Neural cell (in vitro differentiated cells): Measurements from ENCODE around the gene ZDHHC20.

ENCODE experiments used
- EP300 ChIP-seq: fragments of 450-650 bp; conservative IDR thresholded peaks from 2 replicates; pipeline ENCODE4 v1.6.1; 2014; ENCODE audit warnings: antibody characterized with exemption, mild to moderate bottlenecking, moderate library complexity; ENCODE audit not compliant: poor library complexity, severe bottlenecking
- EZH2 ChIP-seq: fragments of 200-600, 300-800 bp; shearing (Covaris generic), sonication (generic); IDR thresholded peaks from 2 replicates; pipeline ENCODE4 v1.6.1; 2014; ENCODE audit warnings: antibody characterized with exemption, low read length, borderline replicate concordance, mild to moderate bottlenecking; ENCODE audit not compliant: insufficient read depth, poor library complexity, severe bottlenecking
- MXI1 ChIP-seq: fragments of 450-650 bp; conservative IDR thresholded peaks from 2 replicates; pipeline ENCODE4 v1.6.1; 2014; ENCODE audit warnings: antibody characterized with exemption, mild to moderate bottlenecking; ENCODE audit not compliant: poor library complexity, severe bottlenecking
- POLR2AphosphoS5 ChIP-seq: IDR thresholded peaks from 2 replicates; pipeline ENCODE4 v1.6.1; 2012
- RAD21 ChIP-seq: fragments of 450-650 bp; conservative IDR thresholded peaks from 2 replicates; pipeline ENCODE4 v1.6.1; 2014; ENCODE audit warnings: antibody characterized with exemption, mild to moderate bottlenecking, moderate library complexity
- TAF1 ChIP-seq: IDR thresholded peaks from 2 replicates; pipeline ENCODE4 v1.6.1; 2012; ENCODE audit warnings: low read depth
- TF ChIP-seq, protein P1 (sequence below): fragments of 450-650 bp; IDR thresholded peaks from 2 replicates; pipeline ENCODE4 v1.5.1; 2014; ENCODE audit warnings: antibody characterized with exemption, mild to moderate bottlenecking, moderate library complexity; ENCODE audit not compliant: poor library complexity, severe bottlenecking
- TF ChIP-seq, protein P2 (sequence below): IDR thresholded peaks from 2 replicates; pipeline ENCODE4 v1.6.1; 2012; ENCODE audit warnings: borderline replicate concordance

DNA sequence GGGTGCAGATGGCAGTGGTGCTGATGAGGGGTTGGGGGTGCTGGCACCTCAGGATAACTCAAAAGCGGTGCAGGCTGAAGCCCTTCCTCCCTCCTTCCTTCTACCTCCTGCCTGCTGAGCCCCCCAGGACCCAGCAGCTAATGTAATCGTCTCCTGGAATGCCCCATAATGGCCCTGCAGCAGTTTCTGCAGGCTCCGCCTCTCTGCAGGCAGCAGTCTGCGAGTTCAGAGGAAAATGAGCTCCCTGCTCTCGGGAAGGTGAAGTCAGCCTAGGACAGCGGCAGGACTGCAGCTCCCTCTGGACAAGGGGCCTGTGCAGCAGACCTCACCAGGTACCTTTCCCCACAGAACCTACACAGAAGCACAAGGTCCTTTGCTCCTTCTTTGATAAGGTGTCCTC lies 130.9 kb downstream of the ZDHHC20 start:
- TF ChIP-seq, protein P1, sequence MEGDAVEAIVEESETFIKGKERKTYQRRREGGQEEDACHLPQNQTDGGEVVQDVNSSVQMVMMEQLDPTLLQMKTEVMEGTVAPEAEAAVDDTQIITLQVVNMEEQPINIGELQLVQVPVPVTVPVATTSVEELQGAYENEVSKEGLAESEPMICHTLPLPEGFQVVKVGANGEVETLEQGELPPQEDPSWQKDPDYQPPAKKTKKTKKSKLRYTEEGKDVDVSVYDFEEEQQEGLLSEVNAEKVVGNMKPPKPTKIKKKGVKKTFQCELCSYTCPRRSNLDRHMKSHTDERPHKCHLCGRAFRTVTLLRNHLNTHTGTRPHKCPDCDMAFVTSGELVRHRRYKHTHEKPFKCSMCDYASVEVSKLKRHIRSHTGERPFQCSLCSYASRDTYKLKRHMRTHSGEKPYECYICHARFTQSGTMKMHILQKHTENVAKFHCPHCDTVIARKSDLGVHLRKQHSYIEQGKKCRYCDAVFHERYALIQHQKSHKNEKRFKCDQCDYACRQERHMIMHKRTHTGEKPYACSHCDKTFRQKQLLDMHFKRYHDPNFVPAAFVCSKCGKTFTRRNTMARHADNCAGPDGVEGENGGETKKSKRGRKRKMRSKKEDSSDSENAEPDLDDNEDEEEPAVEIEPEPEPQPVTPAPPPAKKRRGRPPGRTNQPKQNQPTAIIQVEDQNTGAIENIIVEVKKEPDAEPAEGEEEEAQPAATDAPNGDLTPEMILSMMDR = no peak
- TF ChIP-seq POLR2AphosphoS5 (no peak), EZH2 (no peak), EP300 (no peak), RAD21 (no peak), TAF1 (no peak), MXI1 (no peak)
- TF ChIP-seq, protein P2, sequence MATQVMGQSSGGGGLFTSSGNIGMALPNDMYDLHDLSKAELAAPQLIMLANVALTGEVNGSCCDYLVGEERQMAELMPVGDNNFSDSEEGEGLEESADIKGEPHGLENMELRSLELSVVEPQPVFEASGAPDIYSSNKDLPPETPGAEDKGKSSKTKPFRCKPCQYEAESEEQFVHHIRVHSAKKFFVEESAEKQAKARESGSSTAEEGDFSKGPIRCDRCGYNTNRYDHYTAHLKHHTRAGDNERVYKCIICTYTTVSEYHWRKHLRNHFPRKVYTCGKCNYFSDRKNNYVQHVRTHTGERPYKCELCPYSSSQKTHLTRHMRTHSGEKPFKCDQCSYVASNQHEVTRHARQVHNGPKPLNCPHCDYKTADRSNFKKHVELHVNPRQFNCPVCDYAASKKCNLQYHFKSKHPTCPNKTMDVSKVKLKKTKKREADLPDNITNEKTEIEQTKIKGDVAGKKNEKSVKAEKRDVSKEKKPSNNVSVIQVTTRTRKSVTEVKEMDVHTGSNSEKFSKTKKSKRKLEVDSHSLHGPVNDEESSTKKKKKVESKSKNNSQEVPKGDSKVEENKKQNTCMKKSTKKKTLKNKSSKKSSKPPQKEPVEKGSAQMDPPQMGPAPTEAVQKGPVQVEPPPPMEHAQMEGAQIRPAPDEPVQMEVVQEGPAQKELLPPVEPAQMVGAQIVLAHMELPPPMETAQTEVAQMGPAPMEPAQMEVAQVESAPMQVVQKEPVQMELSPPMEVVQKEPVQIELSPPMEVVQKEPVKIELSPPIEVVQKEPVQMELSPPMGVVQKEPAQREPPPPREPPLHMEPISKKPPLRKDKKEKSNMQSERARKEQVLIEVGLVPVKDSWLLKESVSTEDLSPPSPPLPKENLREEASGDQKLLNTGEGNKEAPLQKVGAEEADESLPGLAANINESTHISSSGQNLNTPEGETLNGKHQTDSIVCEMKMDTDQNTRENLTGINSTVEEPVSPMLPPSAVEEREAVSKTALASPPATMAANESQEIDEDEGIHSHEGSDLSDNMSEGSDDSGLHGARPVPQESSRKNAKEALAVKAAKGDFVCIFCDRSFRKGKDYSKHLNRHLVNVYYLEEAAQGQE = no peak
